Measurements from ENCODE around the gene PRICKLE4. TPM values are rescaled to one million over a fixed set of nuclear protein-coding genes. Genes with fewer than 3 reads are reported as not detected.
A peak's percentile ranks its signal among the peaks of the same experiment; 100 is the strongest.

PRICKLE4 gene
- total RNA-seq, 6 experiments from 2014 or later, result 0.30 to 0.68 (median 0.31) TPM; not detected in 3

GRCh38 chr6:41832263-41832662 is 51.7 kb downstream of the PRICKLE4 start:
- Mint-ChIP-seq H3K36me3 (ENCODE audit: low read depth) (no peaks in the 10 kb centered on the region), H3K4me1 (ENCODE audit: low read depth) (peaks cover 8% of the 10 kb centered on the region), H3K27me3 (ENCODE audit: insufficient read depth) (no peaks in the 10 kb centered on the region), H3K27ac (no peak overlapping the region), H3K9me3 (no peaks in the 10 kb centered on the region), H3K4me3 (no peak overlapping the region)
- no peak for TF ChIP-seq CTCF (IDR thresholded peaks at IDR 0.05)
- DNase-seq, result no peak

DNA sequence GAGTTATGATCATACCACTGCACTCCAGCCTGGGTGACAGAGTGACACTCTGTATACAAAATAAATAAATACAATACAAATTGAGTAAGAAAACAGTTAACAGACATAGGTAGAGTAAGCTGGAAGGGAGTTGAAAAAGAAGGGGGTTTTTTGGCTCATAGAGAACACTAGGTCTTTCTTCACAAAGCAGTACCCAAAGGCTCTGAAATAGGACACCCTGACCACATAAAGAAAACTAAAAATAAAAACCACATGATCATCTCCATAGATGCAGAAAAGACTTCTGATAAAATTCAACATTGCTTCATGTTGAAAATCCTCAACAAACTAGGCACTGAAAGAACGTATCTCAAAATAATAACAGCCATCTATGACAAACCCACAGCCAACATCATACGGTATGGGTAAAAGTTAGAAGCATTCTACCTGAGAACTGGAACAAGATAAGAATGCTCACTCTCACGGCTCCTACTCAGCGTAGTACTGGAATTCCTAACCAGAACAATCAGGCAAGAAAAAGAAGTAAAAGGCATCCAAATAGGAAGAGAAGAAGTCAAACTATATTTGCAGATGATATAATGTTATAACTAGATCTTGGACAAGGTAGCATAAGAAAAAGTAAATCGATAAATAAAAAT is 55.6 kb downstream of the PRICKLE4 start:
- peaks cover 8% of the 10 kb centered on the region for H3K4me1 Mint-ChIP-seq (ENCODE audit: low read depth)
- H3K4me3 Mint-ChIP-seq, result no peak overlapping the region
- no peaks in the 10 kb centered on the region for H3K9me3 Mint-ChIP-seq
- DNase-seq, result no peak
- no peak overlapping the region for H3K27ac Mint-ChIP-seq
- H3K36me3 Mint-ChIP-seq (ENCODE audit: low read depth), result peaks cover 1% of the 10 kb centered on the region; the same call in 1 of the 2 replicates
- H3K27me3 Mint-ChIP-seq (ENCODE audit: insufficient read depth), result no peaks in the 10 kb centered on the region; the same call in 1 of the 2 replicates
- no peak for TF ChIP-seq CTCF (IDR thresholded peaks at IDR 0.05)

DNA sequence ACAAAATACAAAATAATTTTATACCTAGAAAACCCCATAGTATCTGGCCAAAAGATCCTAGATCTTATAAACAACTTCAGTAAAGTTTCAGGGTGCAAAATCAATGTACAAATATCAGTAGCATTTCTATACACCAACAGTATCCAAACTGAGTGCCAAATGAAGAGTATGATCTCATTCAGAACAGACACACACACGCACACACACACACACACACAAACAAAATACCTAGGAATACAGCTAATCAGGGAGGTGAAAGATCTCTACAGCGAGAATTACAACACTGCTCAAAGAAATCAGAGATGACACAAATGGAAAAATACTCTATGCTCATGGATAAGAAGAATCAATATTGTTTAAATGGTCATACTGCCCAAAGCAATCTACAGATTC is 56.1 kb downstream of the PRICKLE4 start:
- Mint-ChIP-seq H3K36me3 (ENCODE audit: low read depth) (peaks cover 4% of the 10 kb centered on the region; the same call in 1 of the 2 replicates), H3K4me1 (ENCODE audit: low read depth) (peaks cover 8% of the 10 kb centered on the region), H3K27ac (no peak overlapping the region), H3K27me3 (ENCODE audit: insufficient read depth) (no peaks in the 10 kb centered on the region; the same call in 1 of the 2 replicates), H3K4me3 (no peak overlapping the region), H3K9me3 (no peaks in the 10 kb centered on the region)
- DNase-seq, result peak; percentile 4
- no peak for TF ChIP-seq CTCF (IDR thresholded peaks at IDR 0.05)

Other genes starting within 250 kb of the PRICKLE4 start
- 10 to 100 TPM; 17.9 to 24.4 (median 24.0) TPM for gene FOXP4, start 234.4 kb upstream of the PRICKLE4 start, total RNA-seq (2021; fragmentation: NEBNext Ultra II Directional; extraction: Animal tissue kit (Norgen Biotek cat#: 25700))
- under 1 TPM in 2 of 6 experiments, not detected in 4; 0.38 to 0.96 TPM for gene MDFI, start 142.3 kb upstream of the PRICKLE4 start, total RNA-seq (2021; fragmentation: NEBNext Ultra II Directional; extraction: Animal tissue kit (Norgen Biotek cat#: 25700))
- 10 to 100 TPM in 4 of 6 experiments, 1 to 10 TPM in 2; 8.7 to 14.2 (median 11.0) TPM for gene TFEB, start 45.2 kb upstream of the PRICKLE4 start, total RNA-seq (2021; fragmentation: NEBNext Ultra II Directional; extraction: Animal tissue kit (Norgen Biotek cat#: 25700))
- gene PGC, start 33.4 kb upstream of the PRICKLE4 start, total RNA-seq (2021; fragmentation: NEBNext Ultra II Directional; extraction: Animal tissue kit (Norgen Biotek cat#: 25700)), result not detected
- gene FRS3, start 882 bp upstream of the PRICKLE4 start, total RNA-seq (2021; fragmentation: NEBNext Ultra II Directional; extraction: Animal tissue kit (Norgen Biotek cat#: 25700)), result 1 to 10 TPM; 2.5 to 3.4 (median 2.9) TPM
- gene TOMM6, start 6.9 kb downstream of the PRICKLE4 start, total RNA-seq (2021; fragmentation: NEBNext Ultra II Directional; extraction: Animal tissue kit (Norgen Biotek cat#: 25700)), result 100 to 1,000 TPM; 216 to 234 (median 228) TPM
- gene USP49, start 114.6 kb downstream of the PRICKLE4 start, total RNA-seq (2021; fragmentation: NEBNext Ultra II Directional; extraction: Animal tissue kit (Norgen Biotek cat#: 25700)), result 1 to 10 TPM; 1.7 to 2.3 (median 2.0) TPM
- 10 to 100 TPM; 22.8 to 28.4 (median 26.0) TPM for gene MED20, start 140.4 kb downstream of the PRICKLE4 start, total RNA-seq (2021; fragmentation: NEBNext Ultra II Directional; extraction: Animal tissue kit (Norgen Biotek cat#: 25700))
- 10 to 100 TPM; 32.3 to 44.3 (median 33.5) TPM for gene BYSL, start 140.7 kb downstream of the PRICKLE4 start, total RNA-seq (2021; fragmentation: NEBNext Ultra II Directional; extraction: Animal tissue kit (Norgen Biotek cat#: 25700))
- gene CCND3, start 161.0 kb downstream of the PRICKLE4 start, total RNA-seq (2021; fragmentation: NEBNext Ultra II Directional; extraction: Animal tissue kit (Norgen Biotek cat#: 25700)), result 10 to 100 TPM; 72.4 to 92.5 (median 82.7) TPM